HepG2 (cell line): Measurements from ENCODE around the gene KLHL36. TPM values are rescaled to one million over a fixed set of nuclear protein-coding genes. Genes with fewer than 3 reads are reported as not detected.

Source experiments
- ATAC-seq: fragments of 200-7000 bp; cut with Tn5 transposase; 3 replicates; pipeline ENCODE4 v1.9.1; 2020; ENCODE audit warnings: mild to moderate bottlenecking, moderate library complexity
- BruUV-seq: library from RNA; stranded (reverse); fragments of 400-500 nt; replicated peaks from 2 replicates; lab custom pipeline; 2021; lab: Mats Ljungman, UMichigan
- CTCF ChIA-PET: fragments of 300-600 bp; formaldehyde crosslinking; extraction: SDS; loops from one replicate; lab custom pipeline; 2021; ENCODE audit warnings: low total read pairs, inconsistent platforms, low intra/inter-chr PET ratio; lab: Yijun Ruan, JAX
- POLR2A ChIA-PET: fragments of 350-600 bp; sonication (Branson Sonifier 250); formaldehyde crosslinking; loops from one replicate; lab custom pipeline; 2020; ENCODE audit warnings: antibody characterized with exemption, inconsistent platforms; lab: Yijun Ruan, JAX
- DNase-seq: peaks from one replicate; pipeline ENCODE4 v3.0.0-alpha.2; 2015; ENCODE audit warnings: low spot score
- FAIRE-seq: peaks from 3 replicates; lab custom pipeline; 2011; peaks lifted over from hg19 to GRCh38; lab: Jason Lieb, UNC
- H2AFZ ChIP-seq: one replicate; pipeline ENCODE4 v1.6.1; 2011; ENCODE audit warnings: low read length, inconsistent platforms
- H3K27ac ChIP-seq: fragments of 300-600 bp; 3 replicates; pipeline ENCODE4 v1.8.0; 2011; ENCODE audit warnings: mixed run types, mild to moderate bottlenecking, mixed read lengths, low read length, inconsistent platforms; ENCODE audit not compliant: insufficient read depth; ENCODE audit errors: extremely low read length
- H3K27me3 ChIP-seq, 2 experiments: fragments of 200-600 bp in 1 of 2; 2 replicates in 1 of 2; 3 replicates in 1 of 2; pipeline versions ENCODE4 v1.6.0 to v1.8.0; 2011; ENCODE audit warnings: low read length in 2 of 2, mild to moderate bottlenecking in 2 of 2, moderate library complexity in 2 of 2, inconsistent platforms in 1 of 2; ENCODE audit not compliant: insufficient read depth in 2 of 2, control insufficient read depth in 1 of 2
- H3K36me3 ChIP-seq, 2 experiments: fragments of 200-600 bp in 1 of 2; replicated peaks in 1 of 2; 2 replicates in 1 of 2; 3 replicates in 1 of 2; pipeline versions ENCODE4 v1.5.1 to v1.8.0; 2011; ENCODE audit warnings: low read length in 2 of 2, inconsistent platforms in 1 of 2; ENCODE audit not compliant: insufficient read depth in 2 of 2, control insufficient read depth in 1 of 2
- H3K4me1 ChIP-seq: 2 replicates; pipeline ENCODE4 v1.5.1; 2012; ENCODE audit warnings: low read length, inconsistent platforms; ENCODE audit not compliant: insufficient read depth
- H3K4me2 ChIP-seq: 2 replicates; pipeline ENCODE4 v1.6.0; 2011; ENCODE audit warnings: low read depth, low read length, inconsistent platforms
- H3K4me3 ChIP-seq, 3 experiments: fragments of 200-600 bp in 1 of 3; sonication (generic), shearing (Covaris generic) in 1 of 3; replicated peaks in 1 of 3; 2 replicates each; pipeline ENCODE4 v1.5.1; 2011 to 2016; ENCODE audit warnings: low read length in 3 of 3, inconsistent platforms in 2 of 3, low read depth in 2 of 3, mild to moderate bottlenecking in 2 of 3, control low read depth in 1 of 3, mixed read lengths in 1 of 3; ENCODE audit not compliant: insufficient read depth in 1 of 3
- H3K79me2 ChIP-seq: one replicate; pipeline ENCODE4 v1.6.1; 2011; ENCODE audit warnings: low read length, inconsistent platforms; ENCODE audit not compliant: insufficient read depth
- H3K9ac ChIP-seq: 2 replicates; pipeline ENCODE4 v1.6.0; 2011; ENCODE audit warnings: mild to moderate bottlenecking, low read depth, low read length, inconsistent platforms; ENCODE audit not compliant: insufficient read depth
- H3K9me3 ChIP-seq: 2 replicates; pipeline ENCODE4 v1.5.1; 2012; ENCODE audit warnings: mild to moderate bottlenecking, low read length
- H4K20me1 ChIP-seq: 2 replicates; pipeline ENCODE4 v1.6.0; 2011; ENCODE audit warnings: inconsistent platforms, mild to moderate bottlenecking, low read length, moderate library complexity; ENCODE audit not compliant: insufficient read depth
- HMG20B ChIP-seq: conservative IDR thresholded peaks from 2 replicates; pipeline ENCODE4 v1.6.1; 2016; ENCODE audit warnings: missing genetic modification reagents, missing compliant biosample characterization
- KDM2A ChIP-seq: sonication (generic); formaldehyde crosslinking; IDR thresholded peaks from 2 replicates; pipeline ENCODE4 v1.4.0; 2020; ENCODE audit warnings: low read depth, missing genetic modification reagents, borderline replicate concordance
- MEIS2 ChIP-seq: sonication (generic); formaldehyde crosslinking; IDR thresholded peaks from 2 replicates; pipeline ENCODE4 v1.9.0; 2021; ENCODE audit warnings: mild to moderate bottlenecking, missing genetic modification reagents
- PITX1 ChIP-seq: sonication (generic); formaldehyde crosslinking; IDR thresholded peaks from 2 replicates; pipeline ENCODE4 v1.5.1; 2020; ENCODE audit warnings: mild to moderate bottlenecking, missing genetic modification reagents
- PPARG ChIP-seq: conservative IDR thresholded peaks from 2 replicates; pipeline ENCODE4 v1.6.1; 2016; ENCODE audit warnings: missing biosample characterization, missing genetic modification reagents
- REXO4 ChIP-seq: sonication (generic); formaldehyde crosslinking; IDR thresholded peaks from 2 replicates; pipeline ENCODE4 v1.8.0; 2022; ENCODE audit warnings: missing genetic modification reagents, mild to moderate bottlenecking, borderline replicate concordance
- SALL1 ChIP-seq: sonication (generic); formaldehyde crosslinking; IDR thresholded peaks from 2 replicates; pipeline ENCODE4 v1.8.0; 2022; ENCODE audit warnings: mild to moderate bottlenecking, missing genetic modification reagents
- SIN3B ChIP-seq: fragments of 150-350 bp; IDR thresholded peaks from 2 replicates; pipeline ENCODE4 v1.6.1; 2014; ENCODE audit warnings: low read length
- TOE1 ChIP-seq: sonication (generic); formaldehyde crosslinking; IDR thresholded peaks from 2 replicates; pipeline ENCODE4 v1.4.0; 2020; ENCODE audit warnings: mild to moderate bottlenecking, missing genetic modification reagents
- ZKSCAN8 ChIP-seq: IDR thresholded peaks from 2 replicates; pipeline ENCODE4 v1.6.1; 2016; ENCODE audit warnings: borderline replicate concordance, missing genetic modification reagents, missing compliant biosample characterization
- ZNF207 ChIP-seq: fragments of 450-650 bp; IDR thresholded peaks from 2 replicates; pipeline ENCODE4 v1.6.1; 2016; ENCODE audit warnings: antibody characterized with exemption, borderline replicate concordance
- ZNF530 ChIP-seq: sonication (generic); formaldehyde crosslinking; IDR thresholded peaks from 2 replicates; pipeline ENCODE4 v1.5.0; 2020; ENCODE audit warnings: low read depth, mild to moderate bottlenecking, missing genetic modification reagents
- ZNF629 ChIP-seq: sonication (generic); formaldehyde crosslinking; conservative IDR thresholded peaks from 2 replicates; pipeline ENCODE4 v1.5.0; 2020; ENCODE audit warnings: missing genetic modification reagents
- ZNF737 ChIP-seq: sonication (generic); formaldehyde crosslinking; IDR thresholded peaks from 2 replicates; pipeline ENCODE4 v1.5.0; 2020; ENCODE audit warnings: missing genetic modification reagents, mild to moderate bottlenecking, borderline replicate concordance
- WGBS: methylation state at CpG from one replicate; pipeline ENCODE4 v1.1.6; 2017; ENCODE audit warnings: low lambda C conversion rate; 5-methylcytosine and 5-hydroxymethylcytosine counted together
- in situ Hi-C: cut with HindIII; loops from 2 replicates; pipeline ENCODE4 v1.10.0; 2017; ENCODE audit warnings: low pct_unique_long_range_greater_than_20kb; ENCODE audit not compliant: extremely low pct_ligation_motif_present
- intact Hi-C: fragments of 100-400 bp; cut with micrococcal nuclease; formaldehyde crosslinking; loops from one replicate; pipeline ENCODE4 v1.10.0; 2022; ENCODE audit not compliant: unreplicated experiment
- polyA plus RNA-seq, 8 experiments: library from polyadenylated mRNA; depleted of rRNA in 3 of 8; stranded (reverse) in 7 of 8; unstranded in 1 of 8; fragments of >200 nt; fragmentation: Illumina TruSeq in 4 of 8; extraction: Trizol in 4 of 8; gene quantifications; 2 replicates each; pipeline versions ENCODE4 v1.2.1 to v1.2.3, GENCODE V29; 2011 to 2016; ENCODE audit warnings: low read depth in 4 of 8, missing spikeins in 1 of 8, mixed read lengths in 1 of 8; ENCODE audit not compliant: insufficient read depth in 1 of 8
- total RNA-seq, 5 experiments: library from RNA; depleted of rRNA; stranded (reverse); fragments of >200 nt; fragmentation: Illumina TruSeq; extraction: Trizol; gene quantifications; 2 replicates each; pipeline ENCODE4 v1.2.3, GENCODE V29; 2016; ENCODE audit warnings: low read depth in 1 of 5
- TF ChIP-seq, protein P1 (sequence below): sonication (generic); formaldehyde crosslinking; IDR thresholded peaks from 2 replicates; pipeline ENCODE4 v1.8.0; 2022; ENCODE audit warnings: missing genetic modification reagents, mild to moderate bottlenecking, moderate library complexity, borderline replicate concordance
- TF ChIP-seq, protein P2 (sequence below): sonication (generic); formaldehyde crosslinking; IDR thresholded peaks from 2 replicates; pipeline ENCODE4 v1.4.0; 2020; ENCODE audit warnings: missing genetic modification reagents, mild to moderate bottlenecking, borderline replicate concordance
- TF ChIP-seq, protein P3 (sequence below): sonication (generic); formaldehyde crosslinking; IDR thresholded peaks from 2 replicates; pipeline ENCODE4 v1.8.1; 2022; ENCODE audit warnings: mild to moderate bottlenecking, missing genetic modification reagents

Gene KLHL36
- total and polyA plus RNA-seq, 2 of the 13 experiments (the other 11 are each of a cell fraction or from before 2014, with no cell fraction given) = 24.3 to 26.0 TPM

DNA sequence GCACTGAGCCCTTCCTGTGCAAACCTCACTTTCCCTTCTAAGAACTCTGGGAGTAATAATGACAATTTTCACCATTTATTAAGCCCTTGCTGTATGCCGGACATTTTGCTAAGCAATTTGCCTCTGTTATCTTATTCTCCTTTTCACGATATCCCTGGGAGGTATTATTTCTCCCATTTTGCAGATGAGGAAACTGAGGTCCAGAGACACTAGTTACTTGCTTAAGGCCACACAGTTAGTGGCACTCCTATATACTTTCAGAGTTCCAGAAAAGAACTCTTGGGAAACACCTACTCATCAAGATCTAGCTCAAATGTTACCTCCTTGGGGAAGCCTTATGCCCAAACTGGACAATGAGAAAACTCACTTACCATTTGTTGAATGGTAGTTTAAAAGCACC, 46.7 kb downstream of the KLHL36 start:
- no peaks in the 10 kb centered on the region for H4K20me1 ChIP-seq
- no peak for FAIRE-seq
- CTCF ChIA-PET = no interaction called here

DNA sequence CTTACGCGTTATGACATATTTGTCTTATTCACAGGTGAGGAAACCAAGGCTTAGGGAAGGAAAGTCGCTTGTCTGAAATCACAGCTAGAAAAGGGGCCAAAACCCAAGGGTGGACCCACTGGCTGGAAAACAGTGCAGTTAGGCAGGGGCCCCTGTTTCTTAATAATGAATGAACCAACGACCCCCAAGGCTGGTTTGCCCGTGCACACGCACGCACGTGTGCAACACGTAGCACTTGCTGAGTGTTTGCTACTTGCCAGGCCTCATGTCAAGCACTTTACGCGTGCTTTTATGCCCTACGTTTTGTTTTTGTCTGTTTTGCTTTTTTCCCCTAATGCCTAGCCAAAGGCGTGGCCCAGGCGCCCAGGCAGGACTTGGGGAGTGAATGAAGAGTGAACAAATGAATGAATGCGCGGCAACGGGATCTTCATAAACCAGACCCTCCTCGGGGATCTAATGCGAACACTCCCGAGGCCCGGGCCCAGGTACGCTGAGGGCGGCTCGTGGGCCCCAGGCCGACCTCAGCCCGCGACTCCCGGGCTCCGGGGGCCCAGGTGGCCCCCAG, 50.9 kb downstream of the KLHL36 start:
- FAIRE-seq = no peak
- TSS peak; percentile 99 for BruUV-seq
- Histone ChIP-seq H3K4me2 (peak overlapping the region; percentile 94), H3K9ac (peak overlapping the region; percentile 96), H3K4me1 (peaks cover 42% of the 10 kb centered on the region), H2AFZ (peak overlapping the region; percentile 49), H3K79me2 (peaks cover 46% of the 10 kb centered on the region), H3K4me3 (peak overlapping the region; percentile 70 to 87 (median 75)), H3K9me3 (no peaks in the 10 kb centered on the region), H4K20me1 (peaks cover 36% of the 10 kb centered on the region), H3K27me3 (no peaks in the 10 kb centered on the region; a peak in 1 of 5 replicates), H3K36me3 (0 out of 5 replicates have a peak, but pooled peaks cover 0 to 2% of the 10 kb centered on the region in 2 experiments), H3K27ac (peak overlapping the region; percentile 93)
- CTCF ChIA-PET = no interaction called here
- intact Hi-C loops = no loop called here
- 8% methylated on average over 29 of the region's 29 CpGs for WGBS
- ATAC-seq = no peak
- in situ Hi-C loops = no loop called here
- POLR2A ChIA-PET = no interaction called here
- DNase-seq = no peak
- TF ChIP-seq SALL1 (CRISPR knock-in tag) (no peak), REXO4 (CRISPR knock-in tag) (0 out of 2 replicates have a peak, but pooled peaks have one; percentile 85), TOE1 (CRISPR knock-in tag) (0 out of 2 replicates have a peak, but pooled peaks have one; percentile 27), ZNF530 (CRISPR knock-in tag) (no peak; the same call in 1 of the 2 replicates), ZNF737 (no peak), SIN3B (peak; percentile 19; the same call in 1 of the 2 replicates), MEIS2 (CRISPR knock-in tag) (no peak; the same call in 1 of the 2 replicates), PPARG (no peak)
- TF ChIP-seq, protein P1, sequence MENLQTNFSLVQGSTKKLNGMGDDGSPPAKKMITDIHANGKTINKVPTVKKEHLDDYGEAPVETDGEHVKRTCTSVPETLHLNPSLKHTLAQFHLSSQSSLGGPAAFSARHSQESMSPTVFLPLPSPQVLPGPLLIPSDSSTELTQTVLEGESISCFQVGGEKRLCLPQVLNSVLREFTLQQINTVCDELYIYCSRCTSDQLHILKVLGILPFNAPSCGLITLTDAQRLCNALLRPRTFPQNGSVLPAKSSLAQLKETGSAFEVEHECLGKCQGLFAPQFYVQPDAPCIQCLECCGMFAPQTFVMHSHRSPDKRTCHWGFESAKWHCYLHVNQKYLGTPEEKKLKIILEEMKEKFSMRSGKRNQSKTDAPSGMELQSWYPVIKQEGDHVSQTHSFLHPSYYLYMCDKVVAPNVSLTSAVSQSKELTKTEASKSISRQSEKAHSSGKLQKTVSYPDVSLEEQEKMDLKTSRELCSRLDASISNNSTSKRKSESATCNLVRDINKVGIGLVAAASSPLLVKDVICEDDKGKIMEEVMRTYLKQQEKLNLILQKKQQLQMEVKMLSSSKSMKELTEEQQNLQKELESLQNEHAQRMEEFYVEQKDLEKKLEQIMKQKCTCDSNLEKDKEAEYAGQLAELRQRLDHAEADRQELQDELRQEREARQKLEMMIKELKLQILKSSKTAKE (CRISPR knock-in tag) = no peak
- TF ChIP-seq, protein P2, sequence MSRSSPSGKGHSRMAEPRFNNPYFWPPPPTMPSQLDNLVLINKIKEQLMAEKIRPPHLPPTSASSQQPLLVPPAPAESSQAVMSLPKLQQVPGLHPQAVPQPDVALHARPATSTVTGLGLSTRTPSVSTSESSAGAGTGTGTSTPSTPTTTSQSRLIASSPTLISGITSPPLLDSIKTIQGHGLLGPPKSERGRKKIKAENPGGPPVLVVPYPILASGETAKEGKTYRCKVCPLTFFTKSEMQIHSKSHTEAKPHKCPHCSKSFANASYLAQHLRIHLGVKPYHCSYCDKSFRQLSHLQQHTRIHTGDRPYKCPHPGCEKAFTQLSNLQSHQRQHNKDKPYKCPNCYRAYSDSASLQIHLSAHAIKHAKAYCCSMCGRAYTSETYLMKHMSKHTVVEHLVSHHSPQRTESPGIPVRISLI (CRISPR knock-in tag) = no peak

More for the DNA sequence above, 46.7 kb downstream of the KLHL36 start:
- Histone ChIP-seq H3K79me2 (peaks cover 5% of the 10 kb centered on the region), H3K27ac (no peak overlapping the region), H2AFZ (no peak overlapping the region), H3K4me3 (no peak overlapping the region), H3K36me3 (no peaks in the 10 kb centered on the region), H3K9ac (no peak overlapping the region), H3K27me3 (no peaks in the 10 kb centered on the region; a peak in 1 of 5 replicates), H3K4me1 (peaks cover 41% of the 10 kb centered on the region), H3K4me2 (no peak overlapping the region), H3K9me3 (no peaks in the 10 kb centered on the region)
- DNase-seq (no peak), ATAC-seq (no peak)
- POLR2A ChIA-PET = no interaction called here
- no TSS peak for BruUV-seq
- intact Hi-C loops (no loop called here), in situ Hi-C loops (no loop called here)
- TF ChIP-seq PITX1 (CRISPR knock-in tag) (no peak), HMG20B (CRISPR knock-in tag) (no peak), ZKSCAN8 (CRISPR knock-in tag) (0 out of 2 replicates have a peak, but pooled peaks have one; percentile 22), ZNF207 (no peak), ZNF629 (peak; percentile 80), KDM2A (CRISPR knock-in tag) (no peak)
- TF ChIP-seq, protein P3, sequence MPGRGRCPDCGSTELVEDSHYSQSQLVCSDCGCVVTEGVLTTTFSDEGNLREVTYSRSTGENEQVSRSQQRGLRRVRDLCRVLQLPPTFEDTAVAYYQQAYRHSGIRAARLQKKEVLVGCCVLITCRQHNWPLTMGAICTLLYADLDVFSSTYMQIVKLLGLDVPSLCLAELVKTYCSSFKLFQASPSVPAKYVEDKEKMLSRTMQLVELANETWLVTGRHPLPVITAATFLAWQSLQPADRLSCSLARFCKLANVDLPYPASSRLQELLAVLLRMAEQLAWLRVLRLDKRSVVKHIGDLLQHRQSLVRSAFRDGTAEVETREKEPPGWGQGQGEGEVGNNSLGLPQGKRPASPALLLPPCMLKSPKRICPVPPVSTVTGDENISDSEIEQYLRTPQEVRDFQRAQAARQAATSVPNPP (CRISPR knock-in tag) = no peak
- 82% methylated on average over 2 of the region's 2 CpGs for WGBS
